WTC11 (cell line): Measurements from ENCODE around the gene SIM2.

ENCODE experiments used
- ESRRA ChIP-seq: sonication (generic); formaldehyde crosslinking; IDR thresholded peaks from 2 replicates; pipeline ENCODE4 v1.8.1; 2022; ENCODE audit warnings: mild to moderate bottlenecking, missing genetic modification reagents, borderline replicate concordance
- MYBL2 ChIP-seq: sonication (generic); formaldehyde crosslinking; IDR thresholded peaks from 2 replicates; pipeline ENCODE4 v1.8.1; 2023; ENCODE audit warnings: mild to moderate bottlenecking, moderate library complexity, missing genetic modification reagents
- NFE2L1 ChIP-seq: sonication (generic); formaldehyde crosslinking; IDR thresholded peaks from 2 replicates; pipeline ENCODE4 v1.8.1; 2023; ENCODE audit warnings: missing genetic modification reagents
- TEAD4 ChIP-seq: sonication (generic); formaldehyde crosslinking; IDR thresholded peaks from 2 replicates; pipeline ENCODE4 v1.8.0; 2022; ENCODE audit warnings: mild to moderate bottlenecking, missing genetic modification reagents
- ZNF232 ChIP-seq: sonication (generic); formaldehyde crosslinking; IDR thresholded peaks from 2 replicates; pipeline ENCODE4 v1.8.0; 2022; ENCODE audit warnings: mild to moderate bottlenecking, missing genetic modification reagents
- TF ChIP-seq, protein P1 (sequence below): fragments of 200-600 bp; IDR thresholded peaks from 2 replicates; pipeline ENCODE4 v1.8.0; 2022; ENCODE audit warnings: antibody characterized with exemption
- TF ChIP-seq, protein P2 (sequence below): sonication (generic); formaldehyde crosslinking; IDR thresholded peaks from 2 replicates; pipeline ENCODE4 v1.8.1; 2022; ENCODE audit warnings: missing genetic modification reagents, borderline replicate concordance
- TF ChIP-seq, protein P3 (sequence below): sonication (generic); formaldehyde crosslinking; IDR thresholded peaks from 2 replicates; pipeline ENCODE4 v1.8.1; 2023; ENCODE audit warnings: mild to moderate bottlenecking, missing genetic modification reagents
- TF ChIP-seq, protein P4 (sequence below): sonication (generic); formaldehyde crosslinking; IDR thresholded peaks from 2 replicates; pipeline ENCODE4 v1.8.1; 2023; ENCODE audit warnings: mild to moderate bottlenecking, moderate library complexity, missing genetic modification reagents
- TF ChIP-seq, protein P5 (sequence below): sonication (generic); formaldehyde crosslinking; IDR thresholded peaks from 2 replicates; pipeline ENCODE4 v1.8.0; 2022; ENCODE audit warnings: mild to moderate bottlenecking, missing genetic modification reagents
- TF ChIP-seq, protein P6 (sequence below): fragments of 250-450 bp; sonication (Bioruptor Pico); IDR thresholded peaks from 2 replicates; pipeline ENCODE4 v2.1.2; 2022; ENCODE audit warnings: mild to moderate bottlenecking, moderate library complexity
- TF ChIP-seq, protein P7 (sequence below): sonication (generic); formaldehyde crosslinking; conservative IDR thresholded peaks from 2 replicates; pipeline ENCODE4 v1.8.1; 2022; ENCODE audit warnings: mild to moderate bottlenecking, missing genetic modification reagents

DNA sequence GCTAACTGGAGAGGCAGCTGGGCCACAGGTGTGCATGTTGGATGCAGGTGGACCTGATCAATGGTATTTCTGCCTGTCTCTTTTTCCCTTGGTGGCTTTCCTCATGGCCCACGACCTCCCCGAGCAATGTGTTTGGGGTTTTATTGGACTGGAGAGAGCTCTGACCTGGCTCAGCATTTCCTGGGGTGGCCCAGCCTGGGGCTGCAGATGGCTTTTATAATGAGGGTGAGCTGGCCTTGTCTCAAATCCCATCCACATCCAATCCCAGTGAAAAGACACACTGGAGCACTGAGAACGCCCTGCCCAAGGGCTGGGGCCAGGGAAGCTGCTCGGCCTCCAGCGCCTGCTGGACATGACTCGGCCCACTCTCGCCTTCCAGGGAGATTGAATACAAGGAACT, 44.1 kb downstream of the SIM2 start:
- TF ChIP-seq, protein P1, sequence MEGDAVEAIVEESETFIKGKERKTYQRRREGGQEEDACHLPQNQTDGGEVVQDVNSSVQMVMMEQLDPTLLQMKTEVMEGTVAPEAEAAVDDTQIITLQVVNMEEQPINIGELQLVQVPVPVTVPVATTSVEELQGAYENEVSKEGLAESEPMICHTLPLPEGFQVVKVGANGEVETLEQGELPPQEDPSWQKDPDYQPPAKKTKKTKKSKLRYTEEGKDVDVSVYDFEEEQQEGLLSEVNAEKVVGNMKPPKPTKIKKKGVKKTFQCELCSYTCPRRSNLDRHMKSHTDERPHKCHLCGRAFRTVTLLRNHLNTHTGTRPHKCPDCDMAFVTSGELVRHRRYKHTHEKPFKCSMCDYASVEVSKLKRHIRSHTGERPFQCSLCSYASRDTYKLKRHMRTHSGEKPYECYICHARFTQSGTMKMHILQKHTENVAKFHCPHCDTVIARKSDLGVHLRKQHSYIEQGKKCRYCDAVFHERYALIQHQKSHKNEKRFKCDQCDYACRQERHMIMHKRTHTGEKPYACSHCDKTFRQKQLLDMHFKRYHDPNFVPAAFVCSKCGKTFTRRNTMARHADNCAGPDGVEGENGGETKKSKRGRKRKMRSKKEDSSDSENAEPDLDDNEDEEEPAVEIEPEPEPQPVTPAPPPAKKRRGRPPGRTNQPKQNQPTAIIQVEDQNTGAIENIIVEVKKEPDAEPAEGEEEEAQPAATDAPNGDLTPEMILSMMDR: no peak
- TF ChIP-seq, protein P2, sequence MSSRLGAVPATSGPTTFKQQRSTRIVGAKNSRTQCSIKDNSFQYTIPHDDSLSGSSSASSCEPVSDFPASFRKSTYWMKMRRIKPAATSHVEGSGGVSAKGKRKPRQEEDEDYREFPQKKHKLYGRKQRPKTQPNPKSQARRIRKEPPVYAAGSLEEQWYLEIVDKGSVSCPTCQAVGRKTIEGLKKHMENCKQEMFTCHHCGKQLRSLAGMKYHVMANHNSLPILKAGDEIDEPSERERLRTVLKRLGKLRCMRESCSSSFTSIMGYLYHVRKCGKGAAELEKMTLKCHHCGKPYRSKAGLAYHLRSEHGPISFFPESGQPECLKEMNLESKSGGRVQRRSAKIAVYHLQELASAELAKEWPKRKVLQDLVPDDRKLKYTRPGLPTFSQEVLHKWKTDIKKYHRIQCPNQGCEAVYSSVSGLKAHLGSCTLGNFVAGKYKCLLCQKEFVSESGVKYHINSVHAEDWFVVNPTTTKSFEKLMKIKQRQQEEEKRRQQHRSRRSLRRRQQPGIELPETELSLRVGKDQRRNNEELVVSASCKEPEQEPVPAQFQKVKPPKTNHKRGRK (CRISPR knock-in tag): no peak
- TF ChIP-seq, protein P3, sequence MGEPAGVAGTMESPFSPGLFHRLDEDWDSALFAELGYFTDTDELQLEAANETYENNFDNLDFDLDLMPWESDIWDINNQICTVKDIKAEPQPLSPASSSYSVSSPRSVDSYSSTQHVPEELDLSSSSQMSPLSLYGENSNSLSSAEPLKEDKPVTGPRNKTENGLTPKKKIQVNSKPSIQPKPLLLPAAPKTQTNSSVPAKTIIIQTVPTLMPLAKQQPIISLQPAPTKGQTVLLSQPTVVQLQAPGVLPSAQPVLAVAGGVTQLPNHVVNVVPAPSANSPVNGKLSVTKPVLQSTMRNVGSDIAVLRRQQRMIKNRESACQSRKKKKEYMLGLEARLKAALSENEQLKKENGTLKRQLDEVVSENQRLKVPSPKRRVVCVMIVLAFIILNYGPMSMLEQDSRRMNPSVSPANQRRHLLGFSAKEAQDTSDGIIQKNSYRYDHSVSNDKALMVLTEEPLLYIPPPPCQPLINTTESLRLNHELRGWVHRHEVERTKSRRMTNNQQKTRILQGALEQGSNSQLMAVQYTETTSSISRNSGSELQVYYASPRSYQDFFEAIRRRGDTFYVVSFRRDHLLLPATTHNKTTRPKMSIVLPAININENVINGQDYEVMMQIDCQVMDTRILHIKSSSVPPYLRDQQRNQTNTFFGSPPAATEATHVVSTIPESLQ (CRISPR knock-in tag): no peak
- TF ChIP-seq, protein P4, sequence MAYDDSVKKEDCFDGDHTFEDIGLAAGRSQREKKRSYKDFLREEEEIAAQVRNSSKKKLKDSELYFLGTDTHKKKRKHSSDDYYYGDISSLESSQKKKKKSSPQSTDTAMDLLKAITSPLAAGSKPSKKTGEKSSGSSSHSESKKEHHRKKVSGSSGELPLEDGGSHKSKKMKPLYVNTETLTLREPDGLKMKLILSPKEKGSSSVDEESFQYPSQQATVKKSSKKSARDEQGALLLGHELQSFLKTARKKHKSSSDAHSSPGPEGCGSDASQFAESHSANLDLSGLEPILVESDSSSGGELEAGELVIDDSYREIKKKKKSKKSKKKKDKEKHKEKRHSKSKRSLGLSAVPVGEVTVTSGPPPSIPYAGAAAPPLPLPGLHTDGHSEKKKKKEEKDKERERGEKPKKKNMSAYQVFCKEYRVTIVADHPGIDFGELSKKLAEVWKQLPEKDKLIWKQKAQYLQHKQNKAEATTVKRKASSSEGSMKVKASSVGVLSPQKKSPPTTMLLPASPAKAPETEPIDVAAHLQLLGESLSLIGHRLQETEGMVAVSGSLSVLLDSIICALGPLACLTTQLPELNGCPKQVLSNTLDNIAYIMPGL (CRISPR knock-in tag): no peak
- TF ChIP-seq, protein P5, sequence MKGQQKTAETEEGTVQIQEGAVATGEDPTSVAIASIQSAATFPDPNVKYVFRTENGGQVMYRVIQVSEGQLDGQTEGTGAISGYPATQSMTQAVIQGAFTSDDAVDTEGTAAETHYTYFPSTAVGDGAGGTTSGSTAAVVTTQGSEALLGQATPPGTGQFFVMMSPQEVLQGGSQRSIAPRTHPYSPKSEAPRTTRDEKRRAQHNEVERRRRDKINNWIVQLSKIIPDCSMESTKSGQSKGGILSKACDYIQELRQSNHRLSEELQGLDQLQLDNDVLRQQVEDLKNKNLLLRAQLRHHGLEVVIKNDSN (CRISPR knock-in tag): no peak
- no peak for TF ChIP-seq NFE2L1 (CRISPR knock-in tag)
- TF ChIP-seq TEAD4 (CRISPR knock-in tag): no peak
- no peak for TF ChIP-seq ESRRA (CRISPR knock-in tag)
- TF ChIP-seq, protein P6, sequence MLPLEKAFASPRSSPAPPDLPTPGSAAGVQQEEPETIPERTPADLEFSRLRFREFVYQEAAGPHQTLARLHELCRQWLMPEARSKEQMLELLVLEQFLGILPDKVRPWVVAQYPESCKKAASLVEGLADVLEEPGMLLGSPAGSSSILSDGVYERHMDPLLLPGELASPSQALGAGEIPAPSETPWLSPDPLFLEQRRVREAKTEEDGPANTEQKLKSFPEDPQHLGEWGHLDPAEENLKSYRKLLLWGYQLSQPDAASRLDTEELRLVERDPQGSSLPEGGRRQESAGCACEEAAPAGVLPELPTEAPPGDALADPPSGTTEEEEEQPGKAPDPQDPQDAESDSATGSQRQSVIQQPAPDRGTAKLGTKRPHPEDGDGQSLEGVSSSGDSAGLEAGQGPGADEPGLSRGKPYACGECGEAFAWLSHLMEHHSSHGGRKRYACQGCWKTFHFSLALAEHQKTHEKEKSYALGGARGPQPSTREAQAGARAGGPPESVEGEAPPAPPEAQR: no peak
- TF ChIP-seq, protein P7, sequence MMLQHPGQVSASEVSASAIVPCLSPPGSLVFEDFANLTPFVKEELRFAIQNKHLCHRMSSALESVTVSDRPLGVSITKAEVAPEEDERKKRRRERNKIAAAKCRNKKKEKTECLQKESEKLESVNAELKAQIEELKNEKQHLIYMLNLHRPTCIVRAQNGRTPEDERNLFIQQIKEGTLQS (CRISPR knock-in tag): no peak
- no peak for TF ChIP-seq MYBL2
- TF ChIP-seq ZNF232 (CRISPR knock-in tag): no peak
